Measurements from ENCODE around the gene GIPR.

GRCh38 chr19:45710356-45711130 is 42.5 kb downstream of the GIPR start:
- no peak for TF ChIP-seq CTCF (conservative IDR thresholded peaks at IDR 0.05 in 1 of 2, IDR thresholded peaks at IDR 0.05 in 1 of 2; ENCODE audit: extremely low read depth in 1 of 2, insufficient read depth in 1 of 2, low read depth in 1 of 2, low read length in 2 of 2)
- TF ChIP-seq EZH2 (IDR thresholded peaks at IDR 0.05; ENCODE audit: borderline replicate concordance, low read length): no peak
